Thyroid gland (tissue), 4 donors: Measurements from ENCODE around the gene CFAP46. TPM values are rescaled to one million over a fixed set of nuclear protein-coding genes. Genes with fewer than 3 reads are reported as not detected.

ENCODE experiments used
- DNase-seq, 2 donors: peaks; one replicate each; pipeline ENCODE4 v3.0.0-alpha.2; 2019
- H3K27ac ChIP-seq, 3 donors: fragments of 200-600 bp; sonication (generic); 1 replicate in 2 of 3; 2 replicates in 1 of 3; pipeline ENCODE4 v1.5.1; 2016 to 2019; ENCODE audit warnings: mild to moderate bottlenecking in 1 of 3, moderate library complexity in 1 of 3
- H3K27me3 ChIP-seq: fragments of 200-600 bp; sonication (generic); one replicate; pipeline ENCODE4 v1.5.1; 2019
- H3K36me3 ChIP-seq, 2 donors: fragments of 200-600 bp; sonication (generic); one replicate each; pipeline ENCODE4 v1.5.1; 2016 to 2019
- H3K4me1 ChIP-seq, 2 donors: fragments of 200-600 bp; sonication (generic); one replicate each; pipeline ENCODE4 v1.5.1; 2017 to 2019
- H3K4me3 ChIP-seq, 3 donors: fragments of 200-600 bp; sonication (generic); replicated peaks in 1 of 3; 1 replicate in 2 of 3; 2 replicates in 1 of 3; pipeline ENCODE4 v1.5.1; 2016; ENCODE audit warnings: mild to moderate bottlenecking in 1 of 3
- H3K9me3 ChIP-seq: fragments of 200-600 bp; sonication (generic); one replicate; pipeline ENCODE4 v1.5.1; 2017
- CTCF ChIP-seq, 6 experiments: fragments of 200-600 bp in 3 of 6; fragments of 450-650 bp in 3 of 6; sonication (generic) in 3 of 6; IDR thresholded peaks; one replicate each; pipeline ENCODE4 v1.5.1; 2016 to 2019; ENCODE audit warnings: antibody characterized with exemption in 6 of 6, mild to moderate bottlenecking in 2 of 6, inconsistent platforms in 1 of 6, moderate library complexity in 1 of 6
- POLR2A ChIP-seq, 2 donors: fragments of 450-650 bp; IDR thresholded peaks; one replicate each; pipeline ENCODE4 v1.6.1; 2017; ENCODE audit warnings: antibody characterized with exemption in 2 of 2, mild to moderate bottlenecking in 2 of 2, moderate library complexity in 1 of 2
- WGBS, 2 donors: methylation state at CpG; one replicate each; pipeline ENCODE4 v1.1.5; 2017; 5-methylcytosine and 5-hydroxymethylcytosine counted together
- intact Hi-C: fragments of 100-400 bp; cut with DNase I; formaldehyde crosslinking; loops from one replicate; pipeline ENCODE4 v1.15.1; 2023
- total RNA-seq, 4 donors: library from RNA; depleted of rRNA; stranded (reverse); fragments of >200 nt; gene quantifications; one replicate each; pipeline ENCODE4 v1.2.3, GENCODE V29; 2016

Gene CFAP46
- total RNA-seq, 4 donors from 2014 or later, result 3.6 to 12.7 (median 9.1) TPM

- WGBS, 2 donors, result 94 to 96% methylated on average over 22 of the region's 22 CpGs
- Histone ChIP-seq H3K4me1 (peaks cover 0 to 12% of the 10 kb centered on the region in 2 donors), H3K9me3 (no peaks in the 10 kb centered on the region), H3K36me3 (no peaks in the 10 kb centered on the region), H3K27ac (no peak overlapping the region), H3K4me3 (no peak overlapping the region), H3K27me3 (no peaks in the 10 kb centered on the region)
- intact Hi-C loops, result no loop called here
- DNase-seq, result no peak
- TF ChIP-seq CTCF (IDR thresholded peaks at IDR 0.05) (no peak), POLR2A (IDR thresholded peaks at IDR 0.05) (no peak)
Observed at GRCh38 chr10:132851451-132851850, 90.9 kb downstream of the CFAP46 start.

- no peak for DNase-seq
- WGBS, 2 donors, result 80 to 86% methylated on average over 8 to 13 of the region's 17 CpGs
- TF ChIP-seq POLR2A (IDR thresholded peaks at IDR 0.05) (no peak), CTCF (IDR thresholded peaks at IDR 0.05) (no peak)
- no peaks in the 10 kb centered on the region for H3K9me3 ChIP-seq
- peaks cover 0 to 12% of the 10 kb centered on the region in 2 donors for H3K4me1 ChIP-seq
- intact Hi-C loops, result no loop called here
- H3K36me3 ChIP-seq, result no peaks in the 10 kb centered on the region
- H3K27ac ChIP-seq, result no peak overlapping the region
- no peak overlapping the region for H3K4me3 ChIP-seq
- no peaks in the 10 kb centered on the region for H3K27me3 ChIP-seq
Observed at GRCh38 chr10:132850896-132851295, 91.5 kb downstream of the CFAP46 start.

- no peaks in the 10 kb centered on the region for H3K36me3 ChIP-seq
- peaks cover 0 to 12% of the 10 kb centered on the region in 2 donors for H3K4me1 ChIP-seq
- TF ChIP-seq CTCF (IDR thresholded peaks at IDR 0.05), result no peak
- no peak for TF ChIP-seq POLR2A (IDR thresholded peaks at IDR 0.05)
- no peak overlapping the region for H3K4me3 ChIP-seq
- H3K27ac ChIP-seq, result no peak overlapping the region
- H3K9me3 ChIP-seq, result no peaks in the 10 kb centered on the region
- WGBS, 2 donors, result 91 to 94% methylated on average over 14 to 15 of the region's 15 CpGs
- H3K27me3 ChIP-seq, result no peaks in the 10 kb centered on the region
- DNase-seq, result no peak
- intact Hi-C loops, result no loop called here
Observed at GRCh38 chr10:132850246-132850645, 92.1 kb downstream of the CFAP46 start.

- DNase-seq, result no peak
- intact Hi-C loops, result no loop called here
- H3K4me3 ChIP-seq, result no peak overlapping the region
- H3K27me3 ChIP-seq, result no peaks in the 10 kb centered on the region
- H3K9me3 ChIP-seq, result no peaks in the 10 kb centered on the region
- no peak overlapping the region for H3K27ac ChIP-seq
- 90 to 97% methylated on average over 8 to 16 of the region's 19 CpGs for WGBS, 2 donors
- TF ChIP-seq POLR2A (IDR thresholded peaks at IDR 0.05) (no peak), CTCF (IDR thresholded peaks at IDR 0.05) (no peak)
- H3K4me1 ChIP-seq, result peaks cover 0 to 12% of the 10 kb centered on the region in 2 donors
- H3K36me3 ChIP-seq, result no peaks in the 10 kb centered on the region
Observed at GRCh38 chr10:132849546-132850031, 92.8 kb downstream of the CFAP46 start.

GRCh38 chr10:132848951-132849545 lies 93.3 kb downstream of the CFAP46 start:
- TF ChIP-seq POLR2A (IDR thresholded peaks at IDR 0.05) (no peak), CTCF (IDR thresholded peaks at IDR 0.05) (no peak)
- no peak for DNase-seq
- Histone ChIP-seq H3K9me3 (no peaks in the 10 kb centered on the region), H3K4me3 (no peak overlapping the region), H3K4me1 (peaks cover 0 to 12% of the 10 kb centered on the region in 2 donors), H3K27me3 (no peaks in the 10 kb centered on the region), H3K36me3 (no peaks in the 10 kb centered on the region), H3K27ac (no peak overlapping the region)
- 84 to 90% methylated on average over 17 to 21 of the region's 21 CpGs for WGBS, 2 donors
- intact Hi-C loops, result no loop called here
